Stomach (tissue), 4 donors: ENCODE data around the gene CD300LF.

Source experiments
- CTCF ChIP-seq, 7 experiments: fragments of 450-650 bp in 4 of 7; fragments of 200-600 bp in 3 of 7; sonication (generic) in 3 of 7; IDR thresholded peaks; one replicate each; pipeline ENCODE4 v1.5.1; 2016 to 2019; ENCODE audit warnings: antibody characterized with exemption in 7 of 7, control low read depth in 2 of 7, mild to moderate bottlenecking in 1 of 7
- POLR2A ChIP-seq, 4 donors: fragments of 450-650 bp; IDR thresholded peaks; one replicate each; pipeline ENCODE4 v1.6.1; 2016; ENCODE audit warnings: antibody characterized with exemption in 4 of 4, control low read depth in 2 of 4, mild to moderate bottlenecking in 1 of 4, moderate library complexity in 1 of 4

- TF ChIP-seq CTCF (IDR thresholded peaks at IDR 0.05) (no peak), POLR2A (IDR thresholded peaks at IDR 0.05) (no peak)
Observed at GRCh38 chr17:74725111-74725510, 12.4 kb upstream of the CD300LF start.
